ENCODE results near the gene HOXD10.

Gene HOXD10

DNA sequence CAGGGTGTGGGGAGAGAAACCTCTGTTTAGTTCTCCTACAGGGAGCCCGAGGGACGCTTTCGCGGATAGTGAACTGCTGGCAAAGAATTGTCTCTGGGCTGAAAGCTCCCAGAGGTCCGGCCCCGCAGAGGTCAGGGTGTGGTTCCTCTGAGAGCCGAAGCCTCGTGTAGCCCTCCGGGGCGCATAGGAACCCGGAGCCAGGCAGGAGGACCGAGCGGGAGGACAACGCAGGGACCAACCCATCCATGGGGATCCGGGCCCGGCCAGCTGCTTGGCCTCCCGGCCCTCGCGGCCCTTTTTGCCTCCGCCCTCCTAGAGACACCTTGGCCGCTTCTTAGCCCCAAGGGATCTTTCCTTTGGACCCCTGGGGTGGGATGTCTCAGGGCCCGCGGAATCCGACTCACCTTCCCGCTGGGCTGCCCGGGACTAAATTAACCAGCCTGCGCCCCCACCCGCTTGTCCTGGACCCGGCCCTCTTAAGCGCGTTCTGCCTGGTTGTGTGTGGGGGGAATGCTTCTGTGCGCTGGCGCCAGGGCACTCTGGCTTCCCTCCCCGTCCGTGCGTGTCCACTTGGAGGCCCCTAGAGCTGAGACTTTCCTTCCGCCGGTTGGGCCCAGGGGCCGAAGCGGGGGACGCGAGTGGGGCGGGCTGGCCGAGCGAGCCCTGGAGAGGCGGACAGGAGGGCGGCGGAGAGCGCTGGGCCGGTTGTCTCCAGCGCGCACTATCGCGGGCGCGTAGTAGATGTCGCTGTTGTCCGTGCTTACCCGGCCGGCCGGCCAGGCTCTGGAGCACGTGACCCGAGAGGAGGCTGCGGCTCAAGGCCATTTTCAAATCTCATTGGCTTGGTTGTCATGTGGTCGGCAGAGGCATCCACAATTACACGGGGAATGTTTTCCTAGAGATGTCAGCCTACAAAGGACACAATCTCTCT is at the start of gene HOXD10:
Gene HOXD10, plus strand, starts transcription at position 896 of the 931 bp plus-strand sequence. CDS start 56 bp downstream, outside the sequence.
- TF ChIP-seq, protein P1, sequence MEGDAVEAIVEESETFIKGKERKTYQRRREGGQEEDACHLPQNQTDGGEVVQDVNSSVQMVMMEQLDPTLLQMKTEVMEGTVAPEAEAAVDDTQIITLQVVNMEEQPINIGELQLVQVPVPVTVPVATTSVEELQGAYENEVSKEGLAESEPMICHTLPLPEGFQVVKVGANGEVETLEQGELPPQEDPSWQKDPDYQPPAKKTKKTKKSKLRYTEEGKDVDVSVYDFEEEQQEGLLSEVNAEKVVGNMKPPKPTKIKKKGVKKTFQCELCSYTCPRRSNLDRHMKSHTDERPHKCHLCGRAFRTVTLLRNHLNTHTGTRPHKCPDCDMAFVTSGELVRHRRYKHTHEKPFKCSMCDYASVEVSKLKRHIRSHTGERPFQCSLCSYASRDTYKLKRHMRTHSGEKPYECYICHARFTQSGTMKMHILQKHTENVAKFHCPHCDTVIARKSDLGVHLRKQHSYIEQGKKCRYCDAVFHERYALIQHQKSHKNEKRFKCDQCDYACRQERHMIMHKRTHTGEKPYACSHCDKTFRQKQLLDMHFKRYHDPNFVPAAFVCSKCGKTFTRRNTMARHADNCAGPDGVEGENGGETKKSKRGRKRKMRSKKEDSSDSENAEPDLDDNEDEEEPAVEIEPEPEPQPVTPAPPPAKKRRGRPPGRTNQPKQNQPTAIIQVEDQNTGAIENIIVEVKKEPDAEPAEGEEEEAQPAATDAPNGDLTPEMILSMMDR (IDR thresholded peaks at IDR 0.05; ENCODE audit: poor library complexity, severe bottlenecking), result peak; percentile 59
- Histone ChIP-seq H3K27me3 (ENCODE audit: insufficient read depth, poor library complexity, severe bottlenecking) (no peaks in the 10 kb centered on the region), H3K27ac (ENCODE audit: poor library complexity, severe bottlenecking) (peak within 1 kb of the TSS; percentile 22), H3K9me3 (ENCODE audit: severe bottlenecking) (no peaks in the 10 kb centered on the region), H3K4me3 (ENCODE audit: severe bottlenecking) (peak within 1 kb of the TSS; percentile 12), H3K4me1 (ENCODE audit: insufficient read depth, poor library complexity, severe bottlenecking) (peaks cover 6% of the 10 kb centered on the region), H3K36me3 (ENCODE audit: low read depth) (peaks cover 38% of the 10 kb centered on the region)
- DNase-seq (ENCODE audit: low spot score) (no peak), ATAC-seq (ENCODE audit: low read depth) (peak; percentile 76)

DNA sequence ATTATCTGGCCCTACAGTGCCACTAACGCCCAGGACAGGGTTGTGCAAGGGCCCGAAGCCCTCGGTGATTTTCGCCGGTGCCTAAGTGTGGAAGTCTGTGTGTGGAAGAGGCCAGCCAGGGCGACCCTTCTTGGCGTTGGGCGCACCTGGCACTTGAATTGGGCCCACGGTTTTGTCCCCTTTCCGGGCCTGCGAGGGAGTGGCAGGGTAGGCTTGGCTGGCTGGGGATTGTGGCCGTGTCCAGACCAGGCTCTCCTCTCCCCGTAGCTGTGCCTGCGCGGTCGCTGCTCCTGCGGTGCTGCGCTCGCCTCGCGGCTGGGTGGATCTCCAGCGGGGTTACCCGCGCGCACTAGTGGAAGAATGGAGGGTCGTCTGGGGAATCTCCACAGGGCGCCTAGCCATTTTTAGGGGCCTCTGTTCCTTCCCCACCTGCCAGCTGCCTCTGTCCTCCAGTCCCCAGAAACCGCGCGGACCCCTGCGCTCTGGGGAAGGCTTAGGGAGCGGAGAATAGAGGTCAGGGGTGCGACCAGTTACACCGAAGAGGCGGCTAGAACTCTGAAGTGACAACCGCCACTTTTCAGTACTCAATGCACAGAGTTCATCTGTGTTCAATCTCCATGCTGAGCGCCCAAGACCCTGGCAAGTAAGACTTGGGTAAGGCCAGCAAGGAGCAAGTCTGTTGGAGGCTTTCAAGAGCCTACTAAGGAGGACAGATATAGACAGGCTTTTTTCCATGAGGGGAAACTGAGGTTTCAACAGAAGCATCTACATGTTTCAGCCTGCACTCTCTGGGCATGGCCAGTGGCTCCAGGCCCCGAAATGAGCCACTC is 48.8 kb upstream of the HOXD10 start:
- Histone ChIP-seq H3K4me3 (ENCODE audit: severe bottlenecking) (no peak overlapping the region), H3K9me3 (ENCODE audit: severe bottlenecking) (no peaks in the 10 kb centered on the region), H3K4me1 (ENCODE audit: insufficient read depth, poor library complexity, severe bottlenecking) (no peaks in the 10 kb centered on the region), H3K27me3 (ENCODE audit: insufficient read depth, poor library complexity, severe bottlenecking) (peaks cover 4% of the 10 kb centered on the region), H3K36me3 (ENCODE audit: low read depth) (no peaks in the 10 kb centered on the region), H3K27ac (ENCODE audit: poor library complexity, severe bottlenecking) (no peak overlapping the region)
- DNase-seq (ENCODE audit: low spot score) (no peak), ATAC-seq (ENCODE audit: low read depth) (no peak)
- TF ChIP-seq, protein P1 (IDR thresholded peaks at IDR 0.05; ENCODE audit: poor library complexity, severe bottlenecking), result no peak

DNA sequence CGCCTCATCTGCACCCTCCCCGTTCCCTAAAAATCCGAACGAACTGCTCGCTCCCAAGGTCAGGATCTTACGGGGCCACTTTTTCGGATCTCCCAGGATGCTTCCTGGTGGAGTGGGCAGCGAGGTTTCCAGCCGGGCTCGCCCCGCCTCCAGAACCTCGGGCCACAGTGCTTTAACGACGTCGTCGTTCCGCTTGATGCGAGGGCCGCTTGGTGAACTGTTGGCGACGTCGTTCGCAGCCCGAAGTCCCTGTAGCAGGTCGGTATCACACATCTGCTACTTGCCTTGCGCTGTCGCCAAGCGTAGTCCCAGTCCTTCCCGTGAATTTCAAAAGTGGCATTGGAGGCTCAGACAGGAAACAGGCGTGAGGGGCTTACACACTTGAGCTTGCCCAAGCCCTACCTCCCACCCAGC is 48.2 kb upstream of the HOXD10 start:
- Histone ChIP-seq H3K27me3 (ENCODE audit: insufficient read depth, poor library complexity, severe bottlenecking) (peaks cover 6% of the 10 kb centered on the region), H3K4me3 (ENCODE audit: severe bottlenecking) (no peak overlapping the region), H3K9me3 (ENCODE audit: severe bottlenecking) (no peaks in the 10 kb centered on the region), H3K27ac (ENCODE audit: poor library complexity, severe bottlenecking) (no peak overlapping the region), H3K36me3 (ENCODE audit: low read depth) (no peaks in the 10 kb centered on the region), H3K4me1 (ENCODE audit: insufficient read depth, poor library complexity, severe bottlenecking) (no peaks in the 10 kb centered on the region)
- TF ChIP-seq, protein P1 (IDR thresholded peaks at IDR 0.05; ENCODE audit: poor library complexity, severe bottlenecking), result no peak
- ATAC-seq (ENCODE audit: low read depth) (no peak), DNase-seq (ENCODE audit: low spot score) (no peak)

DNA sequence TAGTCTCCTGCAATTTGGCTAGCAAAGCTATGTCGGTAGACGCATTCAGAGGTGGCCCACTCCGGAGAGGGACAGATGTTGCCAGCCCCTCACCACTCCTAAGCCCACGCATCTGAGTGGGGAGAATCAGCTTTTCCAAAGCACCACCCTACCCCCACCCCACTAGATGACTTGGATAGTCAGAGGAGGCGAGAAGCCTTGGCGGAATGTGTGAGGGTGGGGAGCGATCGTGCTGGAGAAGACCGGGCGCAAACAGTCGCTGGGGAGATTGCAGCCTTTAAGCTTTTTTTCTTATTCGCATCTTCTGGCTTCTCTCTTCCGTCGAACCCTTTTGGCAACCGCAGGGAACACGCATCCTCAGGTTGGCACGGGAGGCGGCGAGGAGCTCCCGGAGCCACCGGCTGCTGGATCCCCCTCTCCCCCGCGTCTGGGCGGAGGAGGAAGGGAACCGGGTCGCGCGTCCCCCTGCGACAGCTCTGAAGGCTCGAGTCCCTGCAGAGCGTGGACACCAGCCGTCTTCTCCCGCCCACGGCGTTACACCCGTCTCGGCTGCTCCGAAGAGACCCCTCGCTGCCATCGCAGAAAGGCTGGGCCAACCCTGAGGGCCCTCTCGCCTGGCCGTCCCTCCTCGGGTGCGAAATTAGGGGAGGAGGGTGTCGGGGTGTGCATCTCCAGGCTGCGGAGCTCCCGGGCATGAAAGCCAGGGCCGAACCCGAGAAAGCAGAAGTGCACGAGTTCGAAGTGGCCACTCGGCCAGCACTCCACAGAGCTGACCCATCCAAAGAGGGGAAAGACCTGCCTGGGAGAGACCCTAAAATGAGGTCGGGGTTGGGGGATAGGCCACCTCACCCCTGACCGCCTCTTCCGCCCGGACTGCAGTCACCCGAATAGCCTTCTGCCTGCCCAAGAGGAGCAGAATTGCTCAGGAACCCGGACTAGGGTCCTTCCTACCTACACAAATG is 45.0 kb upstream of the HOXD10 start:
- Histone ChIP-seq H3K4me3 (ENCODE audit: severe bottlenecking) (no peak overlapping the region), H3K27ac (ENCODE audit: poor library complexity, severe bottlenecking) (no peak overlapping the region), H3K36me3 (ENCODE audit: low read depth) (no peaks in the 10 kb centered on the region), H3K27me3 (ENCODE audit: insufficient read depth, poor library complexity, severe bottlenecking) (peaks cover 24% of the 10 kb centered on the region), H3K4me1 (ENCODE audit: insufficient read depth, poor library complexity, severe bottlenecking) (no peaks in the 10 kb centered on the region), H3K9me3 (ENCODE audit: severe bottlenecking) (no peaks in the 10 kb centered on the region)
- no peak for ATAC-seq (ENCODE audit: low read depth)
- no peak for DNase-seq (ENCODE audit: low spot score)
- TF ChIP-seq, protein P1 (IDR thresholded peaks at IDR 0.05; ENCODE audit: poor library complexity, severe bottlenecking), result no peak

Data from RWPE2 (cell line).